VCaP (cell line): ENCODE measurements around the gene PON1.

ENCODE experiments used
- H3K27ac ChIP-seq: fragments of 450-650 bp; 2 replicates; pipeline ENCODE4 v1.5.1; 2017
- CTCF ChIP-seq: fragments of 450-650 bp; conservative IDR thresholded peaks from 2 replicates; pipeline ENCODE4 v1.5.1; 2017; ENCODE audit warnings: mild to moderate bottlenecking, moderate library complexity

The PON1 gene

GRCh38 chr7:95262875-95263274, 61.5 kb downstream of the PON1 start:
- no peak overlapping the region for H3K27ac ChIP-seq
- no peak for TF ChIP-seq CTCF

GRCh38 chr7:95261895-95262415, 62.4 kb downstream of the PON1 start:
- H3K27ac ChIP-seq, result no peak overlapping the region
- TF ChIP-seq CTCF, result no peak

GRCh38 chr7:95255691-95256090, 68.6 kb downstream of the PON1 start:
- H3K27ac ChIP-seq, result no peak overlapping the region
- TF ChIP-seq CTCF, result no peak

GRCh38 chr7:95253986-95254385, 70.3 kb downstream of the PON1 start:
- no peak for TF ChIP-seq CTCF
- H3K27ac ChIP-seq, result no peak overlapping the region

GRCh38 chr7:95251966-95252365, 72.4 kb downstream of the PON1 start:
- no peak for TF ChIP-seq CTCF

GRCh38 chr7:95250571-95250970, 73.8 kb downstream of the PON1 start:
- no peak for TF ChIP-seq CTCF
- no peak overlapping the region for H3K27ac ChIP-seq

More at GRCh38 chr7:95251966-95252365, 72.4 kb downstream of the PON1 start:
- no peak overlapping the region for H3K27ac ChIP-seq
